ENCODE results near the gene CUL1.

Gene CUL1

GRCh38 chr7:148735141-148735540, 36.4 kb downstream of the CUL1 start:
- no peak for FAIRE-seq
- TF ChIP-seq CTCF (IDR thresholded peaks at IDR 0.05; ENCODE audit: insufficient read depth, missing control alignments): no peak
- no peak for DNase-seq (ENCODE audit: insufficient read length, low spot score)

GRCh38 chr7:148735967-148736366, 37.3 kb downstream of the CUL1 start:
- DNase-seq (ENCODE audit: insufficient read length, low spot score): no peak
- no peak for FAIRE-seq
- TF ChIP-seq CTCF (IDR thresholded peaks at IDR 0.05; ENCODE audit: insufficient read depth, missing control alignments): no peak

- FAIRE-seq: no peak
- DNase-seq (ENCODE audit: insufficient read length, low spot score): no peak
- no peak for TF ChIP-seq CTCF (IDR thresholded peaks at IDR 0.05; ENCODE audit: insufficient read depth, missing control alignments)
Measured at GRCh38 chr7:148738737-148739535, 40.2 kb downstream of the CUL1 start.

- TF ChIP-seq CTCF (IDR thresholded peaks at IDR 0.05; ENCODE audit: insufficient read depth, missing control alignments): no peak
- DNase-seq (ENCODE audit: insufficient read length, low spot score): no peak
- no peak for FAIRE-seq
Measured at GRCh38 chr7:148746135-148746534, 47.4 kb downstream of the CUL1 start.

GRCh38 chr7:148747274-148747673, 48.6 kb downstream of the CUL1 start:
- FAIRE-seq (no peak), DNase-seq (ENCODE audit: insufficient read length, low spot score) (no peak)
- no peak for TF ChIP-seq CTCF (IDR thresholded peaks at IDR 0.05; ENCODE audit: insufficient read depth, missing control alignments)

- FAIRE-seq: no peak
- TF ChIP-seq CTCF (IDR thresholded peaks at IDR 0.05; ENCODE audit: insufficient read depth, missing control alignments): no peak
- no peak for DNase-seq (ENCODE audit: insufficient read length, low spot score)
Measured at GRCh38 chr7:148750442-148751355, 52.0 kb downstream of the CUL1 start.
